CD4-positive, alpha-beta T cell treated with Interleukin-10 for 1 hour (primary cell): Measurements from ENCODE around the gene PRXL2B.

ENCODE experiments used
- DNase-seq: peaks from one replicate; pipeline ENCODE4 v3.0.0-alpha.2; 2020

The PRXL2B gene

DNA sequence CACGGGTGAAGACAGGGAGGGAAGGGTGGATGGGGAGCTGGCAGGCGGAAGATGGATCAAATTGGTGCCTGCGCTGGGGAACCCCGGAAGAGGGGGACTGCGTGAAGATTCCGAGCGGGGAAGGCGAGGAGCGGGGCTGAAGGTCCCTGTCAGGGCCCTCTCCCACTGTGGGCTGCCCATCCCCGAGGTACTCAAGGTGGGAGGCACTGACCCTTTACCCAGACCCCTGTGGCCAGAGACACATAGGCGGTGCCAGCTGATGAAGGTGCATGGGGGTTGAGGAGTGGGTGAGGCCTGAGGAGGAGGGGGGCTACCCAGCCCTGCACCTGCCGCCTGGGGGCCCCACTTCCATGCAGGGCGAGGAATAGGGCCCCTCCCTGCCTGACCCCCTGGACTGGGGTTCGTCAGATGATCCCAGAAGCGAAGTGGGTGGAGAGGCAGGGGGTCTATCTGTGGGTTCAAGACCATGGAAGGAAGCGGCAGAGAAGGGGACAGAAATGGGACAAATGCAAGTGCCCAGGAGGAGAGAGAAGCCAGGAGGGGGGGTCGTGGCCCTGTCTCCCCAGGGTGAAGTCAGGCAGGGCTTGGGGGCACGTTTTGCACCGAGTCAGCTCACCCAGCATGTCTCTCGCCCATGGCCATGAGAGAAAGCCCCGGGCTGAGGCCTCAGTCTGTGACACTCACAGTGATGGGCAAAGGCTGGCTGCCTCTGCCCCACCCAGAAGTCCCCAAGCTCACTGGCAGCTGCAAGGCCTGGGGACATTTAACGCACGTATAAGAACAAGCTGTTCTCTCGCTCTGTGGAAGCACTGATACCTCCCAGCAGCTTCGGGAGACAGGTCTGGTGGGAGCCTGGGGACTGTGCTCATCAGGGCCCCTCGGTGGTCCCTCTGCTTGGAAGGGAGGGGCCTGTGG is 53.3 kb downstream of the PRXL2B start:
- DNase-seq, result no peak

GRCh38 chr1:2640626-2641025 is 54.0 kb downstream of the PRXL2B start:
- no peak for DNase-seq
